ENCODE results near the gene SAA2.
A peak's percentile ranks its signal among the peaks of the same experiment; 100 is the strongest.
"Not testable (repeated sequence)": the region's sequence is repeated elsewhere in the genome, so short reads cannot be mapped to it uniquely, and the experiment has no call there.

SAA2 gene

DNA sequence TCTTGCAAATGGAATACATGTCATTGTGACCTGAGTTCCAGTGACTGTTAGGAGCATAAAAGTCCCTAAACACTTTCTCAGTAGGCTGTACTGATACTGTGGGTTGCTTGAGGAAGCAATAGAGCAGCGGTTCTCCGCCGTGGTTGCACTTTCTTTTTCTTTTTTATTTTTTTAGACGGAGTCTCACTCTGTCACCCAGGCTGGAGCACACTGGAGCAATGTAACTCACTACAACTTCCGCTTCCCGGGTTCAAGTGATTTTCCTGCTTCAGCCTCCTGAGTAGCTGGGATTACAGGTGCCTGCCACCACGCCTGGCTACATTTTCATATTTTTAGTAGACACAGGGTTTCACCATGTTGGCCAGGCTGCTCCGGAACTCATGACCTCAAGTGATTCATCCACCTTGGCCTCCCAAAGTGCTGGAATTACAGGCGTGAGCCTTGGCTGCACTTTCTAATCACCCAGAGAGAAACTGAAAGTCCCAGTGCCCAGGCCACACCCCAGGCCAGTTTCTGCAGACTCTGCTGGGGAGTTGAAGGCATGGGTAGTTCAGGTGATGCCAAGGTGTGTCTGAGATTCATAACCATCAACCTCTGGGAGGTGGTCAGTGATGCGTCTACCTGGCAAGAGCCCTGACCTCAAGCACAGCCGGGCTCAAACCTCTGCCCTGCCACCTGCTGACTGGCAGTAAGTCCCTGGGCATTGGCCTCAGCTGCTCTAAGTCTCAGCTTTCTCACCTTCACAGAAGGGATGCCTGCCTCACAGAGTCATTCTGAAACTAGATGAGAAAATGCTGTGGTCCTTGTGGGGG is 1.9 kb downstream of the SAA2 start:
- not testable (repeated sequence) for DNase-seq

DNA sequence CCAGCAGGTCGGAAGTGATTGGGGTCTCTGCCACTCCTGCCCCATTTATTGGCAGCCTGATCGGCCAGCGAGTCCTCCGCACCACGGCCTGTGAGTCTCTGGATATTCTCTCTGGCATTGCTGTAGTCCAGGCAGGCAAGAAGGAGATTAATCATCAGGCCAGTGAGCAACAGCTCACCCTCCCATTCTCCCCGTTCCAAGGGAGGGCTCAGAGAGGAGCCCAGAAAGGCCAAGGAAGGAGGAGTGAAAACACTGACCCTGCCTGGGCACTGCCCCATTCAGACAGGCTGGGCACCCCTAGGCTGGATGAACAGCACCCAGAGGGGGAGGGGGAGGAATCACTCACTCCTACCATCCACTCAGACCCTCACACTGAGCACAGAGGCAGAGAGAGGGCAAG is 3.1 kb downstream of the SAA2 start:
- peak; percentile 27 for DNase-seq

DNA sequence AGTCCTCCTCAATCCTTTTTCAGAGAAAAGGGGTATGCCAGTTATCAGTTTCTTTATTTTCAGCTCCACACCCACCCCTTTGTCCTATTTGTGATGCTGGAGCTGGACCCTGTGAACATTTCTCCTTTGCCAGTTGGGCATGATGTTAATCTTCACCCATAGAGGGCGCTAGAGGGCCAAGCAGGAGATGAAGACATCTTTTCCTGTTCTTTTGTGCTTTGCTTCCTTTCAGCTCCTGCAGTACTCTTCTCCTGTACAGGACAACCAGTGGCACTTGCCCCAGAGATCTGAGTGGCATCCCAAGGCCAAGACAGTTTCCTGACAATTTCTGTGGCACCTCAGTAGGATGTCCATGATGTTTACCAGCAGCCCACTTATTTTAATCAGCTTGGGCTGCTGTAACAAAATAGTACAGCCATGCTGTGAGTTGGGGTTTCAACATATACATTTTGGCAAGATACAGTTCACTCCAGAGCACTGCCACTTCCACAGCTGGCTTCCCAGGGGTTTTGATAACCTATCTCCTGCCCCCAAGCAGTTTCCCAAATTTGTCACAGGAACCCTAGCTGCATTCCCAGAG is 4.6 kb downstream of the SAA2 start:
- DNase-seq: peak; percentile 64

DNA sequence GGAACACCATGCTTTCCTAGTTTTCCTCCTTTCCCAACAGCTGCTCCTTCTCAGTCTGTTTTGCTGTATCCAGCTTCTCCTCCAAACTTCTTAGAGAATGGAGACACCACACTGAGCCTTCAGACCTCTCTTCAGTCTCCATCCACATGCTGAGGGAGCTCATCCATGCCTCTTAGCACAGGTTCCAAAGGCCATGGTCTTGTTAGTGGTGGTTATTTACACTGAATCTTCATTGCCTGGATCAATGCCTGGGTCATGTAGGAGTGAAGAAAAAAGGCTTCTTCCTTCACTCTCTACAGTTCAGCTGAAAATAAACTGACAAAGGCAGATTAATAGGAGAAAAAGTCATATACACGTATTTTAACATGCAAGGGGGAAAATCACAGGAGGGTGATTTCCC is 8.8 kb downstream of the SAA2 start:
- DNase-seq: no peak

DNA sequence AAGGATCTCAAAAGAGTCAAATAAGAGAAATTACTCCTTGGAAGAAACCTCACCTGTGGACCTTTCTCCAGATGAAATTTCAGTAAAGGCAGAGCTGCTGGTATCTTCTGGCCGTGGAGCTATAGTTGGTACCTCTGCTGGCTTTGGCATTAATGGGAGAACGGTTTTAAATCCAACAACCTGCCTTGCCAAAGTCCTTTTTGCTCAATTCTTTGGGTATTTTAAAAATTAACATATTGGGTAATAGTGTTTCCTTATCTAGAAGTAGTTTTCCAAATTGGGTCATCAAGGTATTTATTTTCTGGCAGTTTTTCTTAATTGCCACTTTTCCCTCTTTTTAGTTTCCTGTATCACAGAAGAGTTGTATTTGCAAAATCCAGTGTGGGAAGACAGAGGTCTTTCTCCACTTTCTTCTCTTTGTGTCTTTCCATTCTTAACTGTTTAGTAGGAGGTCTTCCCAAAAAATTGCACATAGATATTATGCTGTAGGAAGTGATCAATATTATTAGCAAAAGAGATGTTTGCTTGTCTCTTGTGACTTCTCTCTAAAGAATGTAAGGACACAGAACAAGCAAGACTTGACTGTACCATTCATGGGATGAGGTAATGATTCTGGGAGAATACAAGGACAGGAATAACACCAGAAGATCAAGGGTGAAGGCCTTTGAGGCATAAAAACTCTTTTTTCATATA is 11.7 kb downstream of the SAA2 start, which contains the start of gene SAA4:
Gene SAA4 (minus strand): TSS at position 139 of the 693 bp plus-strand sequence. CDS start 876 bp downstream, outside the sequence.
- DNase-seq: no peak

DNA sequence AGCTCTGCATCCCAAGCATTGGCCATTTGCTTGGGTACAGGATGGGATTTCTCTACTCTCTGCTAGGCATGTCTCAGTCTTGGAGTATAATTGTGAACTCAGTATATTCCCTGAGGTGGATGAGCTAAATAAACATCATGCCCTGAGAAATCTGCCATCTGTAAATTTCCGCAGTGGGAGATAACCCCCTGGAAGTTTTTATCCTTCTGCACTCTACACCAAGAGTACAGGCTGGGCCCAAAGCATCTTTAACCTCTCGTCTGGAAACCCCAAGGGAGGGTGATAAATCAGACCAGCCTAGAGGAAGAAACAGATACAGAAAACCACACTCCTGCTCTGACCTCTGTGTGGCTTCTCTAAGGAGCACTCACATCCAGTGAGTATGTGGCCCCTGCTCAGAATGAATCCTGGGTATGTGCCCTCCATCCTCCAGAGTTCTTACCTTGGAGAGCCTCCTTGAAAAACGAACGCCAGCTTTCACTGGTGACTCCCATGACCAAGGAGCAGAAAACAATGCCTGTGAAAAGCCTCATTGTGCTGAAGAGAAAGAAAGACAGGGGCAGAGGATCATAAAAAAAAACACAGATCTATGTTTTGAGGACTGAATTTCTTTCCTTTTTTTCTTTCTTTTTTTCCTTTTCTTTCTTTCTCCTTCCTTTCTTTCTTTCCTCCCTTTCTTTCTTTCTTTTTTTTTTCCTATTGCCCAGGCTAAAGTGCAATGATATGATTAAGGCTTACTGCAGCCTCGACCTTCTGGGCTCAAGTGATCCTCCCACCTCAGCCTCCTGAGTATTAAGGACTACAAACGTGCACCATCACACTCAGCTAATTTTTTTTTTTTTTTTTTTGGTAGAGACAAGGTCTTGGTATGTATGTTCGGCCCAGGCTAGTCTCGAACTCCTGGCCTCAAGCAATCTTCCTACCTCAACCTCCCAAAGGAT is 12.8 kb downstream of the SAA2 start:
- DNase-seq: no peak

DNA sequence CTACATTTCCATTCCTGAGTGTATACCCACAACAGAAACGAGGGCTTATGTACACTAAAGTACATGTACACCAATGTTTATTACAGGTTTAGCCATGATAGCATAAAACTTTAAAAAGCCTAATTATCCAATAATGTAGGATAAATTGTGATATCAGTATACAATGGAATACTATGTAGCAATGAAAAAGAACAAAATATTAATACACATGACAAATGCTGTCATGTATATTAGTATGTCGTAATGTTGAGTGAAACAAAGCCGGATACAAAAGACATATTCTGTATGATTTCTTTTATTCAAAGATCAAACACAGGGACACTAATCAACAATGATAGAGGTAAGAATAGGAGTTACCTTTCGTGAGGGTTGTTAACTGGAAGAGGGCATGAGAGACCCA is 14.6 kb downstream of the SAA2 start:
- no peak for DNase-seq

DNA sequence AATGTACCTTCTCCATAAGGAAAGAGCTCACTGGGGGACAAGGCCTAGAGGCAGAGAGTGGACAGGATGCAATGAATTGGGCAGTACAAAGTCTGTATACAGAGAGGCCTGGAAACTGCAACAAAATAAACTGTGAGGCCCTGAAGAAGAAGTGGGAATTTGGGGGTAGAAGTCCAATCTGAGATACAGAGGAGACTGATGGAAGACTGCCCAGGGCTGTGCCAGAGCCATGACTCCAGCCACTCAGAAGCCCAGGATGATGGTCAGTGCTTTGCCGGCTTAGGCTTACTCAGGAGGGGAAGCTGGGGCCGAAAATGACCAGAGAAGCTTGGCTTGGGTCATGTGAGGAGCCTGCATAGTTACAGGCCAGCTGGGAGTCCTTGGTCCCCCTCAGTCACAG is 17.6 kb downstream of the SAA2 start:
- no peak for DNase-seq

DNA sequence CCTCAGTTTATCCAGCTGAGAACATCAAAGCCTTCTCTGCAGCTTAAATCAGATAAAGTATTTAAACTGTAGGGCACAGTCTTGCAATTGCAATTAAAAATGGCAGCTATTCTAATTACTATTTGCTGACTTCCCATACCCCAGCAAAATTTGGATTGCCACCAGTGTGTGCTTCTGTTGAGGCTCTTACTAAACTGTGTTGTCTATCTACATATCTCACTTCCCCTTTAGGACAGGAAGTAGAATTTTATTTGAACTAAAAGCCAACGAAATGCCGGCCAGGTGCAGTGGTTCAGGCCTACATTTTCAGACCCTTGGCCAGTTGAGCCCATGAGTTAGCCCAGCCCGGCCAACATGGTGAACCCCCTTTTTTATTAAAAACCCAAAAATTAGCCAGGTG is 19.0 kb downstream of the SAA2 start:
- DNase-seq: no peak

DNA sequence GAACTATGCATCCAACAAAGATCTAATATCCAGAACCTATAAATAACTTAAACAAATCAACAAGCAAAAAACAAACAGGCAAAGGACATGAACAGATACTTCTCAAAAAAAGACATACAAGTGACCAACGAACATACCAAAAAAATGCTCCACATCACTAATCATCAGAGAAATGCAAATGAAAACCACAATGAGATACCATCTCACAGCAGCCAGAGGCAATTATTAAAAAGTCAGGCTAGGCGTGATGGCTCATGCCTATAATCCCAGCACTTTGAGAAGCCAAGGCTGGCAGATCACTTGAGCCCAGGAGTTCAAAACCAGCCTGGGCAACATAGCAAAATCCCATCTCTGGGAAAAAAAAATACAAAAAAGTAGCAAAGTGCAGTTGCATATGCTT is 22.6 kb downstream of the SAA2 start:
- no peak for DNase-seq

DNA sequence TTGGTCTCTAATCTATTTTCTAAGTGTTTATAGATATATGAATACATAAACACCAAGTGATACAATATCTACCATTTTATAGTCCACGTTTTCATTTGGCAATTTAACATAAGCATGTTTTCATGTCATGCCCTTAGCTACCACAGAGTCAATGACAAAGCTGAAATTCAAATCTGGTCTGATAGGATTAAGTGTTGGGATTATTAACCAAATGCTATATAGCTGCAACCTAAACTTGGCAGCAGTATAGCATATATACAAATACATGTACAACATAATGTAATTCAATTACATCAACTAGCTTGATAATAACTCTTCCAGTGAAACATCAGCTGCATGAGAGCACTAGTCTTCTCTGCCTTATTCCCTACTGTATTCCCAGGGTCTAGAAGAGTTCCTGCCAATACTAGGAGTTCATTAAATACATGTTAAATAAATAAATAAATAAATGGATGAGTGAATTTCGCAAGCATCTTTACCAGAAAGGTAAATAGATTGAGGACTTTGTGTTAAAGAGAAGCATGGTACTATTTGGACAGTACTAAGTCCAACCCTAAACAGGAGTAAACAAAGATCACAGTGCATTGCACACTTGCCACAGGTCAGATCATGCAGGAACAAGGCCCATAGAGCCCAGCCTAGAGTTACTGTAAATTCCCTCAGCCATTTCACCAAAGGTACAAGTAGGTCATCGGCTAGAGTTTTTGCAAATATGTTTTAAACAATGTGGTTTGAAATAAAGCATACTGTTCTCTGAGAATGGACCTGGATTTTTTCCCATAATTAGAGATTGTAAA is 24.7 kb downstream of the SAA2 start:
- no peak for DNase-seq

DNA sequence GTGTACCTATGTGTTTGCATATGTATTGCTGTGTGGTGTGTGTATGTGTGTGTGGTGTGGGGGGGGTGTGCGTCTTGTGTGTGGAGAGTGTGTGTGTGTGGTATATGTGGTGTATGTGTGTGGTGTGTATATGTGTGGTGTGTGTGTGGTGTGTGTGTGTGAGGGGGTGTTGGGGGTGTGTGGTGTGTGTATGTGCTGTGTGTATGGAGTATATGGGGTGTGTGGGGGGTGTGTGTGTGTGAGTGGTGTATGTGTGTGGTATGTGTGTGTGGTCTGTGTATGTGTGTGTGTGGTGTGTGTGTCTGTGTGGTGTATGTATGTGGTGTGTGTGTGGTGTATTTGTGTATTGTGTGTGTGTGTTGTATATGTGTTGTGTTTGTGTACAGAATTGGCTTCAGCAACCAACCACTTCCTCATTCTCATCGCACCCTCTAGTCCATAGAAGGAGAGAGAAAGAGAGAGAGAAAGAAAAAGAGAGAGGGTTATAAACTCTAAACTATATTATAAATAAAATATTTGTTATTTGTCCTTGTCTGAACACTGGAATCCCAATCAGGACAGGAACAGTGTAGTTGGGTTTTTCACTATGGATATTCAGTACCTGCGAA is 25.6 kb downstream of the SAA2 start:
- no peak for DNase-seq

DNA sequence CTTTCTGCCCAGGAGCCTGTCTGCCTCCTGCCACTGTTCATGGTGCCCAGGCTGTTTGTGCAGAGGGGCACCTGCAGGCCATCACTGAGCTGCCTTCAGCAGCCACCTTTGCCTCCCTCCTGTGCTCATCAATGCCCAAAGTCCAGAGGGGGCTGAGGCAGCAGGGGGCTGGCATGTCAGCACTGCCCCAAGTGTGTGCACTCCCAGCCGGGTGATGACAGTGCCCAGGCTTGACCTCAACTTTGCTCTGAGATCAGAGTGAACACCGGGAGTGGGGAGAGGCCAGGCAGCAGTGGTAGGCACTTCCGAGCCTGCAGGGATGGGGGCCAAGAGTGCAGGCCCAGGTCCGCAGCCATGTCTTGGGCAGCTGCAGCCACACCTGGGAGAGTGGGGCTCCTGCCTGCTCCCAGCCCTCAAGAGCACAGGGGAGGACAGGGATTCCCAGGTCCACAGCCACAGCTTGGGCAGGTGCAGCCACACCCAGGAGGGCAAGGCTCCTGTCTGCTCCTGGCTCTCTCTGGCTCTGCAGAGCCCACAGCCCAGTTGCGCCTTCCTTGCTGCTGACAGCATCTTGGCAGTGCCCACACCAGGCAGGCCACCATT is 27.1 kb downstream of the SAA2 start:
- no peak for DNase-seq

DNA sequence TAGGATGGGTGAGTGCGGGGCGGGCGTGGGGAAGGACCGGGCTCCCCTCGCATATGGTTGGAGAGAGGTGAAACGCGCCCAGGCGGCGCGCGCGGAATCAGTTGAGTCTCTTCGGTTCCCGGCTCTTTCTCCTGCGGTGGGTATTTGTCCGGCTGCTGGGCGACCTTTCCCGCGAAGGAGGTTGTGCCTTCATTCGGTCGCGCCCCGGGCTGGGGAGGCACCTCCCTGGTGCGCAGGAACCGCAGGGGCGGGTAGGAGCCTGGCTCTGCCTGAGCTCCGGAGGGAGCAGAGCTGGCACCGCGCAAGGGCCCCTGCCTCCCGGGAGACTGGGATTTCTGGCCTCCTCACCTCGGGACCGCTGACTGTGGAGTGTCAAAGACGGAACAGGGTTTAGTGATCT is 39.4 kb downstream of the SAA2 start:
- no peak for DNase-seq

DNA sequence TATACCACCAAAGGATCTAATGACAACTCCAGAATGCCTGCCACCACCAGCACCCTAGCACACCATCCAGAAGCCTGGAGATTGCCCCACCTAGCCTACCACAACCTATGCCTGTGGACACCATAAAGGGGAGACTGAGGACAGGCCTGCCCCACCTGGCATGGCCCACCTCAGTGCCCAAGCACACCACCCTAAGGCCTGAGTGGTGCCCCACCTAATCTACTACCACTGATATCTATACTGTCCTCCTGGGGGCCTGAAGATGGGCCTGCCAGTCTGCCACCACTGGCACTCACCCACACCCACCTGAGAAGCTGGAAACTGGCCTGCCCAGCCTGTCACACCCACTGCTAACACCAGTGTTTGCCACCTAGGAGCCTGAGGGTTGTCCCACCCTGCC is 43.7 kb downstream of the SAA2 start:
- no peak for DNase-seq

DNA sequence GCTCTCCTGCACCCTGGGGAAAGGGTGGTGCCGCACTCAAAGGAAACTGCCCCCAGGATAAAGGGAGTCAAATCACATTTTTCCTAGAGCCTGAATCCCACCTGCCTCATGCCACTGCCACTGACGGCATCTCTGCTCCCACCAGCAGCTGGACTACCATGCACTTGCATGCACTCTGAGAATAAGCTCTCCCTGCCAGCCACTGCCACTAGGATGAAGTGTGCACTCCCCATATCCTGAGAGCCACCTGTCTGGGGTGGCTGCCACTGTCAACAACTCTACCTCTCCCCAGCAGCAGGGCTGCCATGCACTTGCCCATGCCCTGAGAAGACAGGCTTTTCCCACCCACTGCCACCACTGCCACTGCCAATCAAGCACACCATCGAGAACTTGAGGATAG is 44.2 kb downstream of the SAA2 start:
- no peak for DNase-seq

DNA sequence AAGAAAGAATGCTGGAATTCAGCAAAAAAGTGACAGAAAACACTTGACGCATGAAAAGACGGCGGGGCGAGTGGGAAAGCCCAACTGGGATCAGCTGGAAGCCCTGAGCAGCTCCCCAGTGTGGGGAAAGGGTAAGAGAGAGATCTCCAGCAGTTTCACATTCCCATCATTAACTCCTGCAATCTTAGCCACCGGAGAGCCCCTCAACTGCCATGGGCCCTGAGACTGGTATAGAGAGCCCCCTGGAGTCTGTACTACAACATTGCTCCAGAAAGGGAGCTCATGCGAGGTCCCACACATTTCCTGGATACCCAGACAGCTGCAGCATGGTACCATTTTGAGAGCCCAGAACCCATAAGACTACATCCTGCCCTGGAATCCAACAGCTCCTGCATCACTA is 44.7 kb downstream of the SAA2 start:
- peak; percentile 34 for DNase-seq

DNA sequence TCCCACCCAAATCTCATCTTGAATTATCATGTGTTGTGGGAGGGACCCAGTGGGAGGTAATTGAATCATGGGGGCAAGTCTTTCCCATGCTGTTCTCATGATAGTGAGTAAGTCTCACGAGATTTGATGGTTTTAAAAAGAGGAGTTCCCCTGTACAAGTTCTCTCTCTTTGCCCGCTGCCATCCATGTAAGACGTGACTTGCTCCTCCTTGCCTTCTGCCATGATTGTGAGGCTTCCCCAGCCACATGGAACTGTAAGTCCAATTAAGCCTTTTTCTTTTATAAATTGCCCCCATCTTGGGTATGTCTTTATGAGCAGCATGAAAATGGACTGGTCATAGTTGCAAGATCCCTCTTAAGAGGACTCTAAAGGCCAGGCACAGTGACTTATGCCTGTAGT is 50.7 kb downstream of the SAA2 start:
- not testable (repeated sequence) for DNase-seq

DNA sequence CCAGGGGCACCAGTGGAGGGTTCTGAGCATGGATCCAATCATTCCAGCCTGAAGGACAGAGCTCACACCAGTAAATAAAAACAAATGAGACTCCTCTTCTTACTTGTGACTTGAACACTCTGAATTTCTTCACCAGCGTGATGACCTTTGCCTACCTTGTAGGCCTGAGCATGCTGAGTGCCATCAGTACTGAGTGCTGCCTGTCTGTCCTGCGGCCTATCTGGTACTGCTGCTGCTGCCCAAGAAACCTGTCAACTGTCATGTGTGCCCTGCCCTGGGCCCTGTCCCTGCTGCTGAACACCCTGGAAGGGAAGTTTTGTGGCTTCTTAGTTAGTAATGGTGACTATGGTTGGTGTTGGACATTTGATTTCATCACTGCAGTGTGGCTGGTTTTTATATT is 51.9 kb downstream of the SAA2 start:
- no peak for DNase-seq
